Measurements from ENCODE around the gene CHMP2A. TPM values are rescaled to one million over a fixed set of nuclear protein-coding genes. Genes with fewer than 3 reads are reported as not detected.

The CHMP2A gene
- total and polyA plus RNA-seq, 2 of the 13 experiments (the other 11 are each of a cell fraction or from before 2014, with no cell fraction given) = 49.7 to 55.0 TPM

GRCh38 chr19:58552655-58553054 is 2.2 kb downstream of the CHMP2A start (continued):
- TF ChIP-seq ZNF24 (IDR thresholded peaks at IDR 0.05) (no peak), ZBTB42 (CRISPR knock-in tag; IDR thresholded peaks at IDR 0.05) (no peak), FOXK1 (CRISPR knock-in tag; IDR thresholded peaks at IDR 0.05; ENCODE audit: borderline replicate concordance, low read depth) (no peak), SNAI1 (CRISPR knock-in tag; IDR thresholded peaks at IDR 0.05; ENCODE audit: borderline replicate concordance) (no peak), HINFP (CRISPR knock-in tag; IDR thresholded peaks at IDR 0.05; ENCODE audit: low read depth) (no peak), ONECUT2 (CRISPR knock-in tag; IDR thresholded peaks at IDR 0.05) (no peak), REL (CRISPR knock-in tag; conservative IDR thresholded peaks at IDR 0.05) (no peak), PTBP1 (IDR thresholded peaks at IDR 0.05; ENCODE audit: low read depth, low read length, poor library complexity, severe bottlenecking) (no peak), ZNF646 (CRISPR knock-in tag; IDR thresholded peaks at IDR 0.05) (no peak)
